Liver (tissue), 3 donors: ENCODE measurements around the gene IFT172.
"Not testable (repeated sequence)": the region's sequence is repeated elsewhere in the genome, so short reads cannot be mapped to it uniquely, and the experiment has no call there.

Experiments
- CTCF ChIP-seq: fragments of 150-350 bp; IDR thresholded peaks from 2 replicates; pipeline ENCODE4 v1.5.1; 2017; ENCODE audit warnings: improper control_type of control experiment, low read depth, low read length; ENCODE audit not compliant: missing input control
- JUND ChIP-seq, 2 donors: IDR thresholded peaks; 2 replicates each; pipeline ENCODE4 v1.6.1; 2016; ENCODE audit warnings: antibody characterized with exemption in 2 of 2
- YY1 ChIP-seq: IDR thresholded peaks from 2 replicates; pipeline ENCODE4 v1.6.1; 2016; ENCODE audit warnings: antibody characterized with exemption, mild to moderate bottlenecking
- donor health status: healthy.
- donor health status: healthy.

- TF ChIP-seq CTCF; YY1; JUND (IDR thresholded peaks at IDR 0.05): not testable (repeated sequence)
These were observed 64.5 kb downstream of the IFT172 start for GRCh38 chr2:27425039-27425438.
